H9 (cell line): Measurements from ENCODE around the gene RUNX2. TPM values are rescaled to one million over a fixed set of nuclear protein-coding genes. Genes with fewer than 3 reads are reported as not detected.

Source experiments
- DNase-seq: peaks from one replicate; pipeline ENCODE4 v3.0.0-alpha.2; 2017
- H2AFZ ChIP-seq: one replicate; pipeline ENCODE4 v1.6.1; 2013; ENCODE audit warnings: mild to moderate bottlenecking, low read length, control low read depth, moderate library complexity
- H2AK5ac ChIP-seq: 2 replicates; pipeline ENCODE4 v1.6.1; 2013; ENCODE audit warnings: low read length, control low read depth, mixed read lengths; ENCODE audit not compliant: insufficient read length
- H2BK120ac ChIP-seq: one replicate; pipeline ENCODE4 v1.6.1; 2013; ENCODE audit warnings: low read depth, mild to moderate bottlenecking, low read length, control low read depth, inconsistent platforms; ENCODE audit not compliant: poor library complexity, severe bottlenecking
- H2BK12ac ChIP-seq: 2 replicates; pipeline ENCODE4 v1.6.1; 2013; ENCODE audit warnings: low read length, control low read depth, mixed read lengths, low read depth; ENCODE audit not compliant: insufficient read length
- H2BK15ac ChIP-seq: 2 replicates; pipeline ENCODE4 v1.6.1; 2013; ENCODE audit warnings: low read depth, low read length, control low read depth
- H2BK20ac ChIP-seq: one replicate; pipeline ENCODE4 v1.6.1; 2013; ENCODE audit warnings: low read depth, mild to moderate bottlenecking, low read length, control low read depth, inconsistent platforms; ENCODE audit not compliant: poor library complexity, severe bottlenecking
- H2BK5ac ChIP-seq: 2 replicates; pipeline ENCODE4 v1.6.1; 2013; ENCODE audit warnings: low read length, control low read depth, mixed read lengths; ENCODE audit not compliant: insufficient read length
- H3K14ac ChIP-seq: 2 replicates; pipeline ENCODE4 v1.6.1; 2013; ENCODE audit warnings: low read length, control low read depth; ENCODE audit not compliant: insufficient read depth
- H3K18ac ChIP-seq: 2 replicates; pipeline ENCODE4 v1.6.1; 2013; ENCODE audit warnings: low read depth, mild to moderate bottlenecking, mixed read lengths, low read length, control low read depth; ENCODE audit not compliant: insufficient read length
- H3K23ac ChIP-seq: 2 replicates; pipeline ENCODE4 v1.6.1; 2013; ENCODE audit warnings: low read length, control low read depth, mixed read lengths, low read depth; ENCODE audit not compliant: insufficient read length
- H3K23me2 ChIP-seq: 2 replicates; pipeline ENCODE4 v1.6.1; 2013; ENCODE audit warnings: low read depth, mild to moderate bottlenecking, mixed read lengths, low read length, control low read depth; ENCODE audit not compliant: insufficient read length, poor library complexity, severe bottlenecking
- H3K27ac ChIP-seq: 2 replicates; pipeline ENCODE4 v1.5.1; 2013; ENCODE audit warnings: low read length, control low read depth, mixed read lengths, low read depth; ENCODE audit not compliant: insufficient read length
- H3K27me3 ChIP-seq: 2 replicates; pipeline ENCODE4 v1.6.1; 2013; ENCODE audit warnings: low read length, control low read depth, inconsistent platforms; ENCODE audit not compliant: insufficient read depth
- H3K4ac ChIP-seq: 2 replicates; pipeline ENCODE4 v1.6.1; 2013; ENCODE audit warnings: low read depth, mild to moderate bottlenecking, control low read depth, inconsistent platforms, low read length, moderate library complexity
- H3K4me1 ChIP-seq: 2 replicates; pipeline ENCODE4 v1.6.1; 2013; ENCODE audit warnings: low read length, control low read depth, inconsistent platforms; ENCODE audit not compliant: insufficient read depth
- H3K4me2 ChIP-seq: 2 replicates; pipeline ENCODE4 v1.6.1; 2013; ENCODE audit warnings: low read length, control low read depth, mixed read lengths; ENCODE audit not compliant: insufficient read length, insufficient read depth
- H3K56ac ChIP-seq: 2 replicates; pipeline ENCODE4 v1.6.1; 2013; ENCODE audit warnings: low read depth, mild to moderate bottlenecking, mixed read lengths, low read length, control low read depth; ENCODE audit not compliant: insufficient read length
- H3K79me1 ChIP-seq: 2 replicates; pipeline ENCODE4 v1.6.1; 2013; ENCODE audit warnings: low read depth, mild to moderate bottlenecking, moderate library complexity, low read length, control low read depth, inconsistent platforms; ENCODE audit not compliant: insufficient read depth, poor library complexity, severe bottlenecking
- H3K79me2 ChIP-seq: 2 replicates; pipeline ENCODE4 v1.6.1; 2013; ENCODE audit warnings: low read length, control low read depth, inconsistent platforms; ENCODE audit not compliant: insufficient read depth
- H3K9ac ChIP-seq: 2 replicates; pipeline ENCODE4 v1.6.1; 2013; ENCODE audit warnings: low read length, control low read depth, mixed read lengths; ENCODE audit not compliant: insufficient read length; ENCODE audit errors: extremely low read depth
- H3K9me3 ChIP-seq: one replicate; pipeline ENCODE4 v1.6.1; 2013; ENCODE audit warnings: low read depth, low read length, inconsistent platforms; ENCODE audit not compliant: control insufficient read depth
- H3T11ph ChIP-seq: one replicate; pipeline ENCODE4 v1.6.1; 2013; ENCODE audit warnings: mild to moderate bottlenecking, low read length, control low read depth, inconsistent platforms
- H4K20me1 ChIP-seq: one replicate; pipeline ENCODE4 v1.6.1; 2013; ENCODE audit not compliant: control insufficient read depth, insufficient read length, insufficient read depth
- H4K5ac ChIP-seq: 2 replicates; pipeline ENCODE4 v1.6.1; 2013; ENCODE audit warnings: low read depth, mild to moderate bottlenecking, mixed read lengths, low read length, control low read depth; ENCODE audit not compliant: insufficient read length
- H4K8ac ChIP-seq: replicated peaks from 2 replicates; pipeline ENCODE4 v1.6.1; 2013; ENCODE audit warnings: low read length, control low read depth, mixed read lengths, low read depth; ENCODE audit not compliant: insufficient read length
- H4K91ac ChIP-seq: 2 replicates; pipeline ENCODE4 v1.6.1; 2013; ENCODE audit warnings: low read depth, mild to moderate bottlenecking, moderate library complexity, mixed read lengths, low read length, control low read depth; ENCODE audit not compliant: insufficient read length
- H3K27ac Mint-ChIP-seq, 3 experiments: 2 replicates in 2 of 3; 3 replicates in 1 of 3; pipeline ENCODE4 v1.8.0; 2020 to 2021; ENCODE audit warnings: mixed read lengths in 3 of 3, mild to moderate bottlenecking in 1 of 3, moderate library complexity in 1 of 3
- H3K27me3 Mint-ChIP-seq: 2 replicates; pipeline ENCODE4 v1.8.0; 2021; ENCODE audit warnings: low read depth, mild to moderate bottlenecking, moderate library complexity, mixed read lengths
- H3K36me3 Mint-ChIP-seq, 3 experiments: 2 replicates in 2 of 3; 3 replicates in 1 of 3; pipeline ENCODE4 v1.8.0; 2020 to 2021; ENCODE audit warnings: low read depth in 3 of 3, mixed read lengths in 3 of 3; ENCODE audit not compliant: insufficient read depth in 1 of 3
- H3K4me1 Mint-ChIP-seq, 2 experiments: 2 replicates each; pipeline ENCODE4 v1.8.0; 2020; ENCODE audit warnings: mixed read lengths in 2 of 2
- H3K4me3 Mint-ChIP-seq, 2 experiments: 2 replicates in 1 of 2; 3 replicates in 1 of 2; pipeline ENCODE4 v1.8.0; 2020 to 2021; ENCODE audit warnings: mild to moderate bottlenecking in 2 of 2, mixed read lengths in 2 of 2, moderate library complexity in 1 of 2
- H3K9me3 Mint-ChIP-seq, 2 experiments: 2 replicates in 1 of 2; 3 replicates in 1 of 2; pipeline ENCODE4 v1.8.0; 2020; ENCODE audit warnings: mild to moderate bottlenecking in 2 of 2, mixed read lengths in 2 of 2, moderate library complexity in 1 of 2
- WGBS: extraction: QIAGEN DNeasy Blood & Tissue Kit; methylation state at CpG from one replicate; pipeline ENCODE4 v1.1.7; 2013; ENCODE audit warnings: missing lambda C conversion rate, low lambda C conversion rate, mixed read lengths; ENCODE audit not compliant: insufficient read length; ENCODE audit errors: extremely low coverage; 5-methylcytosine and 5-hydroxymethylcytosine counted together
- total RNA-seq: library from RNA; stranded (reverse); gene quantifications from 2 replicates; pipeline ENCODE4 v1.2.1, GENCODE V29; 2021
- TF ChIP-seq, protein P1 (sequence below): fragments of 200-600 bp; sonication (generic); conservative IDR thresholded peaks from 3 replicates; pipeline ENCODE4 v1.8.0; 2021; ENCODE audit warnings: antibody characterized with exemption, mild to moderate bottlenecking

Gene RUNX2
- total RNA-seq, 1 experiment from 2014 or later: 0.15 TPM

DNA sequence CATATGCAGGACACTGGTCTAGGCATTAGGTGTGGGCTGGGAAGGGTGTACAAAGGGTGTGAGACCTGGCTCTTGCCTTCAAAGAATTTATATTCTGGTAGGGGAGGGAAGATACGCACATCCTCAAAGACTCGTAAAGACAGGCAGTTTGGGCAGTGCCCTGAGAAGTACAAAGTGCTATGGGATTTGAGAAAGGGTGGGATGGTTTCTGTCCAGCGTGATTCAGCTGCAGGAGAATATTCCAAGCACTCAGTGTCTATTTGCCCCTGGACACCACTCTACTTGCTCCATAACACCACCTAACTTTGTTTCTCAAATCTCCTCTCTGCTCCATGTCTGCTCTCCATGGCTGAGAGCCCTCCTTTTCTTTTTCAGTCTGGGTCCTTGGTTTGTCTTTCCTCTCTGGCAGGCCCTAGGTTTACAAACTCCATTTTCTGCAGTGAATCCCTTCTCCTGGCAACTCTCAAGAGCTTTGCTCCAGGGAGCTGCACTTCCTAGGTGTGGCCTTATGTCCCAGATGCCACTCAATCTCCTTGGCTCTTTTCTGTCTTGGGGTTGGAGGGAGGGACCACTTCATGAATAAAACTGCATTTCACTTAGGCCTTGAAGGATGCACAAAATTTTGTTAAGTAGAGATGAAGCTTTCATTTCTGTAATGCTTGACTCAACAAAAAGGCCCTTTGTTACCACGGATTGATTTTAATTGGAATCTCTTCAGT, 377.2 kb downstream of the RUNX2 start:
- H4K5ac ChIP-seq: no peak overlapping the region
- H3K56ac ChIP-seq: no peak overlapping the region
- WGBS: no CpG with 5 or more reads among the region's 4 CpGs

More for the DNA sequence above, 377.2 kb downstream of the RUNX2 start:
- Histone ChIP-seq H3K23me2 (no peaks in the 10 kb centered on the region), H3K4ac (no peak overlapping the region), H3K79me1 (no peaks in the 10 kb centered on the region), H3K79me2 (no peaks in the 10 kb centered on the region), H3K14ac (no peak overlapping the region), H4K91ac (no peak overlapping the region), H3K9me3 (no peaks in the 10 kb centered on the region), H2BK15ac (no peak overlapping the region), H3K27ac (no peak overlapping the region), H2AFZ (no peak overlapping the region), H3K27me3 (no peaks in the 10 kb centered on the region; the same call in 1 of the 2 replicates), H3K23ac (no peak overlapping the region), H3T11ph (no peak overlapping the region), H2BK12ac (no peak overlapping the region), H3K9ac (no peak overlapping the region), H3K18ac (no peak overlapping the region), H2AK5ac (no peak overlapping the region), H4K8ac (no peak overlapping the region), H2BK20ac (no peak overlapping the region), H2BK5ac (no peak overlapping the region), H2BK120ac (no peak overlapping the region), H4K20me1 (no peaks in the 10 kb centered on the region), H3K4me1 (no peaks in the 10 kb centered on the region), H3K4me2 (no peak overlapping the region)
- Mint-ChIP-seq H3K4me3 (no peak overlapping the region), H3K27me3 (no peaks in the 10 kb centered on the region), H3K36me3 (no peaks in the 10 kb centered on the region), H3K4me1 (peaks cover 2% of the 10 kb centered on the region in 2 experiments; a peak in 2 of 4 replicates), H3K27ac (no peak overlapping the region), H3K9me3 (no peaks in the 10 kb centered on the region)
- TF ChIP-seq, protein P1, sequence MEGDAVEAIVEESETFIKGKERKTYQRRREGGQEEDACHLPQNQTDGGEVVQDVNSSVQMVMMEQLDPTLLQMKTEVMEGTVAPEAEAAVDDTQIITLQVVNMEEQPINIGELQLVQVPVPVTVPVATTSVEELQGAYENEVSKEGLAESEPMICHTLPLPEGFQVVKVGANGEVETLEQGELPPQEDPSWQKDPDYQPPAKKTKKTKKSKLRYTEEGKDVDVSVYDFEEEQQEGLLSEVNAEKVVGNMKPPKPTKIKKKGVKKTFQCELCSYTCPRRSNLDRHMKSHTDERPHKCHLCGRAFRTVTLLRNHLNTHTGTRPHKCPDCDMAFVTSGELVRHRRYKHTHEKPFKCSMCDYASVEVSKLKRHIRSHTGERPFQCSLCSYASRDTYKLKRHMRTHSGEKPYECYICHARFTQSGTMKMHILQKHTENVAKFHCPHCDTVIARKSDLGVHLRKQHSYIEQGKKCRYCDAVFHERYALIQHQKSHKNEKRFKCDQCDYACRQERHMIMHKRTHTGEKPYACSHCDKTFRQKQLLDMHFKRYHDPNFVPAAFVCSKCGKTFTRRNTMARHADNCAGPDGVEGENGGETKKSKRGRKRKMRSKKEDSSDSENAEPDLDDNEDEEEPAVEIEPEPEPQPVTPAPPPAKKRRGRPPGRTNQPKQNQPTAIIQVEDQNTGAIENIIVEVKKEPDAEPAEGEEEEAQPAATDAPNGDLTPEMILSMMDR: no peak
- no peak for DNase-seq
